MCF 10A (cell line): ENCODE measurements around the gene IFT122. TPM values are rescaled to one million over a fixed set of nuclear protein-coding genes. Genes with fewer than 3 reads are reported as not detected.

ENCODE experiments used
- BruUV-seq: library from RNA; stranded (reverse); fragments of 400-500 nt; replicated peaks from 2 replicates; lab custom pipeline; 2021; lab: Mats Ljungman, UMichigan
- CTCF ChIA-PET: fragments of 300-600 bp; sonication (Branson Sonifier 250); formaldehyde crosslinking; extraction: SDS; loops from one replicate; lab custom pipeline; 2021; ENCODE audit warnings: antibody characterized with exemption, inconsistent platforms; lab: Yijun Ruan, JAX
- POLR2A ChIA-PET: fragments of 300-600, 350-650 bp; sonication (Branson Sonifier 250); formaldehyde crosslinking; extraction: SDS; loops from one replicate; lab custom pipeline; 2020; ENCODE audit warnings: antibody characterized with exemption, inconsistent platforms; lab: Yijun Ruan, JAX
- DNase-seq: peaks from one replicate; pipeline ENCODE4 v3.0.0-alpha.2; 2018; ENCODE audit not compliant: unreplicated experiment
- H3K27ac Mint-ChIP-seq: one replicate; pipeline ENCODE4 v1.8.0; 2022; ENCODE audit warnings: mild to moderate bottlenecking, low read depth, mixed read lengths; ENCODE audit not compliant: unreplicated experiment
- H3K27me3 Mint-ChIP-seq: one replicate; pipeline ENCODE4 v1.8.0; 2022; ENCODE audit warnings: mixed read lengths; ENCODE audit not compliant: insufficient read depth, unreplicated experiment
- H3K36me3 Mint-ChIP-seq: one replicate; pipeline ENCODE4 v1.8.0; 2022; ENCODE audit warnings: mild to moderate bottlenecking, moderate library complexity, mixed read lengths; ENCODE audit not compliant: insufficient read depth, unreplicated experiment
- H3K4me1 Mint-ChIP-seq: one replicate; pipeline ENCODE4 v1.8.0; 2022; ENCODE audit warnings: mixed read lengths; ENCODE audit not compliant: insufficient read depth, unreplicated experiment
- H3K4me3 Mint-ChIP-seq: one replicate; pipeline ENCODE4 v1.8.0; 2022; ENCODE audit warnings: mild to moderate bottlenecking, moderate library complexity, mixed read lengths; ENCODE audit not compliant: unreplicated experiment
- H3K9me3 Mint-ChIP-seq: one replicate; pipeline ENCODE4 v1.8.0; 2022; ENCODE audit warnings: mixed read lengths; ENCODE audit not compliant: unreplicated experiment
- CTCF ChIP-seq: fragments of 200-600 bp; IDR thresholded peaks from one replicate; pipeline ENCODE4 v1.8.0; 2022; ENCODE audit warnings: antibody characterized with exemption, mild to moderate bottlenecking; ENCODE audit not compliant: unreplicated experiment
- intact Hi-C: fragments of 100-400 bp; cut with micrococcal nuclease; formaldehyde crosslinking; loops from 2 replicates; pipeline ENCODE4 v1.14.1; 2022
- total RNA-seq: library from RNA; stranded (reverse); gene quantifications from 2 replicates; pipeline ENCODE4 v1.2.3, GENCODE V29; 2022

IFT122 gene
- total RNA-seq, 1 experiment from 2014 or later = 21.0 TPM

GRCh38 chr3:129445471-129445870, 5.4 kb downstream of the IFT122 start:
- Mint-ChIP-seq H3K36me3 (peaks cover 18% of the 10 kb centered on the region), H3K9me3 (no peaks in the 10 kb centered on the region), H3K4me3 (no peak overlapping the region), H3K4me1 (peaks cover 34% of the 10 kb centered on the region), H3K27ac (no peak overlapping the region), H3K27me3 (no peaks in the 10 kb centered on the region)
- DNase-seq = no peak
- ChIA-PET POLR2A (interaction anchor here (0.7 kb wide), 2 partner anchors 35 to 1374 kb away, joined by 3 read pairs; no protein-coding TSS in a partner anchor), CTCF (interaction anchor here (0.7 kb wide), 1 partner anchor 51 kb away, joined by 3 read pairs; no protein-coding TSS in a partner anchor)
- no TSS peak for BruUV-seq
- intact Hi-C loops = no loop called here
- no peak for TF ChIP-seq CTCF

- DNase-seq = no peak
- intact Hi-C loops = no loop called here
- H3K4me3 Mint-ChIP-seq = no peak overlapping the region
- TF ChIP-seq CTCF = no peak
- H3K27me3 Mint-ChIP-seq = no peaks in the 10 kb centered on the region
- ChIA-PET CTCF (no interaction called here), POLR2A (no interaction called here)
- peaks cover 18% of the 10 kb centered on the region for H3K36me3 Mint-ChIP-seq
- H3K9me3 Mint-ChIP-seq = no peaks in the 10 kb centered on the region
- peaks cover 22% of the 10 kb centered on the region for H3K4me1 Mint-ChIP-seq
- no peak overlapping the region for H3K27ac Mint-ChIP-seq
- BruUV-seq = no TSS peak
Observed at GRCh38 chr3:129446926-129447325, 6.9 kb downstream of the IFT122 start.

- H3K9me3 Mint-ChIP-seq = no peaks in the 10 kb centered on the region
- peaks cover 11% of the 10 kb centered on the region for H3K4me1 Mint-ChIP-seq
- no peak overlapping the region for H3K4me3 Mint-ChIP-seq
- no peak overlapping the region for H3K27ac Mint-ChIP-seq
- DNase-seq = no peak
- CTCF ChIA-PET = no interaction called here
- BruUV-seq = no TSS peak
- intact Hi-C loops = no loop called here
- no peak for TF ChIP-seq CTCF
- H3K36me3 Mint-ChIP-seq = peaks cover 29% of the 10 kb centered on the region
- POLR2A ChIA-PET = interaction anchor here (0.6 to 2.9 kb wide), 3 partner anchors 8 to 1039 kb away, joined by 3 to 15 read pairs (median 3); partner anchors contain the start of genes IFT122 and MBD4
- H3K27me3 Mint-ChIP-seq = no peaks in the 10 kb centered on the region
Observed at GRCh38 chr3:129448186-129448895, 8.3 kb downstream of the IFT122 start.

- no peak for DNase-seq
- CTCF ChIA-PET = no interaction called here
- Mint-ChIP-seq H3K9me3 (no peaks in the 10 kb centered on the region), H3K27ac (no peak overlapping the region), H3K4me1 (peaks cover 11% of the 10 kb centered on the region), H3K36me3 (peaks cover 35% of the 10 kb centered on the region), H3K27me3 (no peaks in the 10 kb centered on the region), H3K4me3 (no peak overlapping the region)
- BruUV-seq = no TSS peak
- TF ChIP-seq CTCF = no peak
- intact Hi-C loops = no loop called here
- POLR2A ChIA-PET = interaction anchor here (0.7 to 2.9 kb wide), 2 partner anchors 9 to 395 kb away, joined by 3 to 15 read pairs; partner anchors contain the start of genes IFT122 and MBD4
Observed at GRCh38 chr3:129449279-129450115, 9.5 kb downstream of the IFT122 start.
